Measurements from ENCODE around the gene LGI4. TPM values are rescaled to one million over a fixed set of nuclear protein-coding genes. Genes with fewer than 3 reads are reported as not detected.

LGI4 gene
- 0.09 to 0.31 TPM (median 0.20 TPM) in 4 of 5 replicates, not detected in the other for total RNA-seq (2022; extraction: Qiagen RNA extraction; ENCODE audit: low read depth)

GRCh38 chr19:35134601-35135242 is at the start of gene LGI4:
LGI4 (minus strand) TSS chr19:35135059; CDS start chr19:35134680, 379 bp downstream.

GRCh38 chr19:35154525-35155406 is 19.9 kb upstream of the LGI4 start, which contains the start of gene FXYD5:
FXYD5 (plus strand) TSS chr19:35154735; CDS start chr19:35155551, 816 bp downstream.

GRCh38 chr19:35143231-35143715 is 8.4 kb upstream of the LGI4 start, which contains the start of gene FXYD7:
FXYD7 (plus strand) TSS chr19:35143255; CDS start chr19:35143334, 79 bp downstream.

GRCh38 chr19:35138305-35138892 is 3.5 kb upstream of the LGI4 start, which contains the start of gene FXYD1:
FXYD1 (plus strand) TSS chr19:35138824; CDS start chr19:35140080, 1,256 bp downstream.

GRCh38 chr19:35115177-35115951 is 19.5 kb downstream of the LGI4 start, which contains the start of gene FXYD3:
FXYD3 (plus strand) TSS chr19:35115823; CDS start chr19:35119377, 3,554 bp downstream.

Other genes starting within 250 kb of the LGI4 start
- gene ZNF30, start 208.2 kb downstream of the LGI4 start, total RNA-seq (2022; extraction: Qiagen RNA extraction; ENCODE audit: low read depth) = 4.9 to 6.6 TPM (median 5.6 TPM) in 5 replicates
- 1.7 to 2.0 TPM (median 2.0 TPM) in 5 replicates for gene ZNF792, start 170.8 kb downstream of the LGI4 start, total RNA-seq (2022; extraction: Qiagen RNA extraction; ENCODE audit: low read depth)
- 133 to 143 TPM (median 134 TPM) in 5 replicates for gene GRAMD1A, start 134.7 kb downstream of the LGI4 start, total RNA-seq (2022; extraction: Qiagen RNA extraction; ENCODE audit: low read depth)
- gene SCN1B, start 104.6 kb downstream of the LGI4 start, total RNA-seq (2022; extraction: Qiagen RNA extraction; ENCODE audit: low read depth) = 13.9 to 19.7 TPM (median 17.4 TPM) in 5 replicates
- 0.06 to 0.14 TPM in 2 of 5 replicates, not detected in the others for gene HPN, start 93.3 kb downstream of the LGI4 start, total RNA-seq (2022; extraction: Qiagen RNA extraction; ENCODE audit: low read depth)
- 0.13 to 0.17 TPM in 2 of 5 replicates, not detected in the others for gene FXYD3, start 19.2 kb downstream of the LGI4 start, total RNA-seq (2022; extraction: Qiagen RNA extraction; ENCODE audit: low read depth)
- gene FXYD1, start 3.8 kb upstream of the LGI4 start, total RNA-seq (2022; extraction: Qiagen RNA extraction; ENCODE audit: low read depth) = not detected in 5 replicates
- 0.13 to 0.34 TPM (median 0.31 TPM) in 3 of 5 replicates, not detected in the others for gene FXYD7, start 8.2 kb upstream of the LGI4 start, total RNA-seq (2022; extraction: Qiagen RNA extraction; ENCODE audit: low read depth)
- 192 to 247 TPM (median 204 TPM) in 5 replicates for gene FXYD5, start 19.7 kb upstream of the LGI4 start, total RNA-seq (2022; extraction: Qiagen RNA extraction; ENCODE audit: low read depth)
- not detected in 5 replicates for gene FAM187B, start 93.7 kb upstream of the LGI4 start, total RNA-seq (2022; extraction: Qiagen RNA extraction; ENCODE audit: low read depth)
- 8.0 to 10.9 TPM (median 8.8 TPM) in 5 replicates for gene LSR, start 113.9 kb upstream of the LGI4 start, total RNA-seq (2022; extraction: Qiagen RNA extraction; ENCODE audit: low read depth)
- 118 to 169 TPM (median 142 TPM) in 5 replicates for gene USF2, start 133.9 kb upstream of the LGI4 start, total RNA-seq (2022; extraction: Qiagen RNA extraction; ENCODE audit: low read depth)
- gene HAMP, start 147.5 kb upstream of the LGI4 start, total RNA-seq (2022; extraction: Qiagen RNA extraction; ENCODE audit: low read depth) = 0.08 to 0.14 TPM in 2 of 5 replicates, not detected in the others
- gene MAG, start 157.1 kb upstream of the LGI4 start, total RNA-seq (2022; extraction: Qiagen RNA extraction; ENCODE audit: low read depth) = not detected in 5 replicates
- 0.51 to 1.6 TPM (median 0.63 TPM) in 5 replicates for gene CD22, start 194.1 kb upstream of the LGI4 start, total RNA-seq (2022; extraction: Qiagen RNA extraction; ENCODE audit: low read depth)
- gene FFAR1, start 212.8 kb upstream of the LGI4 start, total RNA-seq (2022; extraction: Qiagen RNA extraction; ENCODE audit: low read depth) = not detected in 5 replicates
- gene FFAR3, start 223.4 kb upstream of the LGI4 start, total RNA-seq (2022; extraction: Qiagen RNA extraction; ENCODE audit: low read depth) = not detected in 5 replicates
- not detected in 5 replicates for gene GPR42, start 236.0 kb upstream of the LGI4 start, total RNA-seq (2022; extraction: Qiagen RNA extraction; ENCODE audit: low read depth)